GM19193 (cell line): ENCODE results near the gene ISM2.

ENCODE experiments used
- POLR2A ChIP-seq: IDR thresholded peaks from 4 replicates; pipeline ENCODE4 v1.6.1; 2011; ENCODE audit not compliant: insufficient read depth, insufficient read length; ENCODE audit errors: extremely low read depth

ISM2 gene

GRCh38 chr14:77457115-77457521, 41.5 kb downstream of the ISM2 start:
- TF ChIP-seq POLR2A, result peak; percentile 93

DNA sequence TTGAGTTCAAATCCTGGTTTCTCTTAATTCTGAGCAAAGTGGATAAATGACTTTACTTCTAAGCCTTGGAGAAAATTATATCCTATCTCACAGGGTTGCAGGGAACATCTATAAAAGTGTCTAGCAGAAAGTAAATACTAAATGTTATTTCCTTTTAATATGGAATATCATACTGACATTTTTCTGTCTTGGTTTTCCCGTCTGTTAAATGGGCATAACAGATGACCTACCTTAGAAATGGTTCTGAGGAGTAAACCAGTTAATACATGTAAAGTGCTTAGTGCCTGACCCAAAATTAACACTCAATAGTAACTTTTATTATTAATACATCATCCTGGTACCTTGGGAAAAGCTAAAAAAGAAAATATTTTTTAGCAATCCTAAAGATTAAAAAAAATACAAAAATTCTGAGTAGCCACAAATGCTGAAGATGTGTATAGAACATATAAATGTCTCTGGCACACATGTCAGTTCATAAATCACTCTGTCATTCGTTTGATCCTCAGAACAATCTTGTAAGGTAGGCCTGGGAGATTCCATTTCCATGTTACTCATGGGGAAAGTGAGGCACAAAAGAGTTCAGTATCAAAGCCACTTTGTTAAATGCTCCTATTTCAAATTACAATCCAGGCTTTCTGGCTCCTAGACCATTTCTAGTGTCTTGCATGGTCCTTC, 42.5 kb downstream of the ISM2 start:
- TF ChIP-seq POLR2A, result no peak

DNA sequence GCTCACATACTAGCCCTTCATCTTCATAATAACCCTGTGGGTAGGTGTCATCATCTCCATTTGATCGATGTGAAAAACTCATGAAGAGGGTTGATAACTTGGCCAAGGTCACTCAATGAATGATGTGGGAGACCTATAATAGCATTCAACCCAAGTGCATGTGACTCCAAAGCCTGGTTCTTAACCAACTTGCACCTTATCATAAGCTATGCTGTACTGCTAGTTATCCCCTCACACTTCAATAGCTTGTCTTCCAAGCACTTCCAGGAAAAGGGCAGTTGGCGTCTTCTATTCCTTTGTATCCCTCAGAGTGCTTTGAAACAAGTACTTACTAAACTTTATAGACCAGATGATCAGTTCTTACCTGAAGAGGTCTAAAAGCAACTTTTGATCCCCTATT, 56.4 kb downstream of the ISM2 start:
- no peak for TF ChIP-seq POLR2A

GRCh38 chr14:77439861-77440260, 58.8 kb downstream of the ISM2 start:
- no peak for TF ChIP-seq POLR2A

- TF ChIP-seq POLR2A, result no peak
Observed at GRCh38 chr14:77438596-77438995, 60.0 kb downstream of the ISM2 start.

DNA sequence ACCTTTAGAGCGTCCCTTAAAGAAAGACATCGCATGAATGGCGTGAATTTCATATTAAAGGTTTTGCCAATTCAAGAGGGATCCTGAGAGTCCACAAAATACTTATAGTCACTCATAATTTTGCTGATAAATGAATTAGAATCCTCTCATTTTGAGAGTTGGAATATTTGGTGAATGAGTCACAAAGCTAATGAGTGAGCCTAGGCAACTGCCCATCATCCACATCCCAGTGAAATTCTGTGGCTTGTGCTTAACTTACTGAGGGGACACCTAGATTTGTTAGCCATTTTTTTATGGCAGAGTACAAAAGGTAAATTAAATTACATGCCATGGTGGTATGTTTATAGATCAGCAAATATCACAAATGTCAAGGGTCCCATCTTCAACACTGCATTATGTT, 62.6 kb downstream of the ISM2 start:
- TF ChIP-seq POLR2A, result no peak

DNA sequence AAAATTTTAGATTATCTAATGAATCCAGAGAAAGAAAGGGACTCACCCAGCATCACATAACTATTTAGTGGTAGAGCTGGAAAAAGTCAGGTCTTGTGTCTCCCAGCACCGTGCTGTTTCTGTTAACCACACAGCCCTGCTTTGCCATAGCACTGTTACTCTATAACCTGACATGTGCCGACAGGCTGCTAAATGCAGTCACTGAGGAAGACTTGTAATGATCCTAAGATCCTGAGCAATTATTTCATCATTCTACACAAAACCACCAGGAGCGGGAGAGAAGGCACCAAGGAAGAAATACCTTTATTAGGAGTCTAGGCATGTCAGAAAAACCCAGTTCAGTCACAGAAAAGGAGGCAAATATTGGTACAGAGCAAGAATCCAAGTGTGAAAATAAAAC, 72.2 kb downstream of the ISM2 start:
- no peak for TF ChIP-seq POLR2A

- no peak for TF ChIP-seq POLR2A
Observed at GRCh38 chr14:77424862-77425261, 73.8 kb downstream of the ISM2 start.
